COLO829 (cell line): Measurements from ENCODE around the gene JMJD1C.

Experiments
- DNase-seq: peaks from one replicate; pipeline ENCODE4 v3.0.0; 2012; ENCODE audit warnings: low spot score

JMJD1C gene

DNA sequence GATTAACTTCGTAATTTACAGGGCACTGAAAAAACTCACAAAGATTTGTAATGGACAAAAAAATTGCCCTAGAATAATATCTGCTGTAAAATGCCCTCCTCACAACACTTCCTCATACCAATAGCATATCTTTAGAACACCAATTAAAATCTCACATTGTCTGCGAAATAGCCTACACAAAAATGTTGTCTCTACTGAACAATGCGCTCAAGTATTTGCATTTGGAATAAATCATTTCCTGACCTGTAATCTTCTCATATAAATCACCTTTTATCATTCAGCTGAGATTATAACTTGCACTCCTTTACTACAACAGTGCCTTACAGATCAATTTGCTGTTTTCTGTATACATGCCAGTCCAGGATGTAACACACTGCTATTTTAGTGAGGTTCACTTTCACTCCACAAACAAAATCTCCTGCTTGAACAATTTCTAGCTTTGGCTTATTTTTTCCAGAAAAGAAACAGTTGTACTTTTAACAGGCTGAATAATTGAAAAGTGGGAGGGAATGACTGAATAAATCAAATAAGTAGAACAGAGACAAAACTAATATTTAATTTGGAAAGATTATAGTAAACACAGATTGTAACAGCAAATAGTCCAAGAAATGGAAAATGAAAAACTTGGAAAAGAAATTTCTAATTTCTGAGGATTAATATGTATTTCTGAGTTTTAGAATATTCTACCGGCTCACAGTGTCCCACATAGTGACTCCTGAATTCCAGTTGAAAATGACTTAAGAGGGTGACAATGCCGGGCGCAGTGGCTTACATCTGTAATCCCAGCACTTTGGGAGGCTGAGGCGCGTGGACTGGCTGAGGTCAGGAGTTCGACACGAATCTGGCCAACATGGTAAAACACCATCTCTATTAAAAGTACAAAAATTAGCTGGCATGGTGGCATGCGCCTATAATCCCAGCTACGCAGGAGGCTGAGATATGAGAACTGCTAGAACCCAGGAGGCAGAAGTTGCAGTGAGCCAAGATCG, 30.6 kb downstream of the JMJD1C start:
- DNase-seq: no peak

- peak; percentile 11 for DNase-seq
These were observed 33.6 kb downstream of the JMJD1C start for GRCh38 chr10:63431962-63432797.

- DNase-seq: no peak
These were observed 34.8 kb downstream of the JMJD1C start for GRCh38 chr10:63430999-63431356.

GRCh38 chr10:63430091-63430998, 35.4 kb downstream of the JMJD1C start:
- DNase-seq: peak; percentile 8

DNA sequence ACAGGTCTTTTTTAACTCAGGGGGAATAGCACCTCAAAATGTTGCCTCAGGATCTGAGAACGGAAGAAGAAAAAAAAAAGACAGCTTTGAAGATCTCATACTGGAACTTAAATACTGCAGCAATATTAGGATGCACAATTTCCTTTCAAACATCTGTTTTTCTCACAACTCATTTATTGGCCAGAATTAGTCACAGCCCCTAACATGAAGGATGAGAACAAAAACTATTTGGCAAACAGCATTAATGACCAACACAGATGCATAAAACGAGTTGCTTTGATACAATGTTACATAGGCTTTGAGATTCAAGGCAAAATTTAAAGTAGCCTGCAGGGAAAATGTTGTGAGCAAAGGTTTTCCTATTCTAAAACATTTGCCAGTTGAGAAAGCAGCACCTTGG, 36.5 kb downstream of the JMJD1C start:
- no peak for DNase-seq

- no peak for DNase-seq
These were observed 38.8 kb downstream of the JMJD1C start for GRCh38 chr10:63427013-63427412.

GRCh38 chr10:63425512-63425911, 40.3 kb downstream of the JMJD1C start:
- DNase-seq: no peak

- DNase-seq: no peak
These were observed 41.2 kb downstream of the JMJD1C start for GRCh38 chr10:63424576-63424975.

DNA sequence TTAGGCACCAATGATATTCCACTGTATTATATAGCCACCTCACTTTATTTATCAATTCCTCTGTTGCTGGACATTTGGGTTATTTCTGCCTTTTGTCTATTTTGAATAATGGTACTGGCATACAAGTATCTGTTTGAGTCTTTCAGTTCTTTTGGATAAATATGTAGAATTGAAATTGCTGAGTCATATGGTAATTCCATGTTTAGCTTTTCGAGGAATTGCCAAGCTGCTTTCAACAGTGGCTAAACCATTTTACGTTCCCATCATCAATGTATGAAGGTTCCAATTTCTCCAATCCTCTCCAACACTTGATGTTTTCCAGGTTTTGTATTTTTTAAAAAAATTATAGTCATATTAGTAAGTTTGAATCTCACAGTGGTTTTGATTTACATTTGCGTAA, 42.3 kb downstream of the JMJD1C start:
- DNase-seq: no peak

GRCh38 chr10:63421591-63421990, 44.2 kb downstream of the JMJD1C start:
- DNase-seq: no peak

DNA sequence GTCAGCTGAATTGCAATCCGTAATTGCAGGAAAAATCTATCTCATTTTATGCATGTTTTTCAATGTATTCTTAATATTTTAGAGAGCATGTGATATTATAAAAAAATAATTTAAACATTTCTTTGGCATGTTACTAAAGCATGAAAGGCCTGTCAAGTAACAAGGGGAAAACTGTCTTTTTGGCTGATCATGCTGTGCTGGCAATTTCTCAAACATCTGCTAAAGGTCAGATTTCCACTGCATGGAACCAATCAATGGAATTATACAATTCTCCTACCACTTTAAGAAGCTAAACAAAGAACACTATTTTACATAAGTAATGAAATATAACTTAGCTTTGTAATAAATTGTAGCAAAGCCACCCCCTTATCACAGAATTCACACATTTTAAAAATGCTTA, 49.4 kb downstream of the JMJD1C start:
- peak; percentile 22 for DNase-seq

- DNase-seq: no peak
These were observed 50.0 kb downstream of the JMJD1C start for GRCh38 chr10:63415640-63416244.

DNA sequence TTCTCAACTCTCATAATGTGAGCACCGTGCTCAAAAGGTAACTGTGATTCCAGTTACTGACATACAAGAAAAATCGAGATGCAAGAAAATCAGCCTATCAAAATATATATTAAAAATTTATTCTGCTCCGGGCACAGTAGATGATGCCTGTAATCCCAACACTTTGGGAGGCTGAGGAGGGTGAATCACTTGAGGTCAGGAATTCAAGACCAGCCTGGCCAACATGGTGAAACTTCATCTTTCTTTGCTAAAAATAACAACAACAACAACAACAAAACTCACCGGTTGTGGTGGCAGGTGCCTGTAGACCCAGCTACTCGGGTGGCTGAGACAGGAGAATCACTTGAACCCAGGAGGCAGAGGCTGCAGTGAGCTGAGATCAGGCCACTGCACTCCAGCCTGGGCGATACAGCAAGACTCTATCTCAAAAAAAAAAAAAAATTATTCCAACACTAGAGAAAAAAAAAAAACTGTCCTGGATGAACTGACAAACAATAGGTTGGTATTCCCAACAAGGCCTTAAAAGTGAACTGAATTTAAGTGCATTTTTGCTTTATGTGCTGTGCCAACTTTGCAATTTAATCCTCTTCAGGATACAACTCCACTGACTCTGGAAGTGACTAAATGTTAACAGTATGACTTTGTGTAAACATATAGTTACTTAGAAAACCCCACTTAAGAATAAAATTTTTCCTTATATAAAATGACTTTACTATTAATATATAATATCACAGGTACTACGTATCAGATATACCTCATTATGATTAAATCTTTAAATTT, 51.1 kb downstream of the JMJD1C start:
- DNase-seq: no peak

GRCh38 chr10:63413429-63413828, 52.3 kb downstream of the JMJD1C start:
- DNase-seq: no peak

- DNase-seq: no peak
These were observed 53.5 kb downstream of the JMJD1C start for GRCh38 chr10:63412304-63412703.

DNA sequence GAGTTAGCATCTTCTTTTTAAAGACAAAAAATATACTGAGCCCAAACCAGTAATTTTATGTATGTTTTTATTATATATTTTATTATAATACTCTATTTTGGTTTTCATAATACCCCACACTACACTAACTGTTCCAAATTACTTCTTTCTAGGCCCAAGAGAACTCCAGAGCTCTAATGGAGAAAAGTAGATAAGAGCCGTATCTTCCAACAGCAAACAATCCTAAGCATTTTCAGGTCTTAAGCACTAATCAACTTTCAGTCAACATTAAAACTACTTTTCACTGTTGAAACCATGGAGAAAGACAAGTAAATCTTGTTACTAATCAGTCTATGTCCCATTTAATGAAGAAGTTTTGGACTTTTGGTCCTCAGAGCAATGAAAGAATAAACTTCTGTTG, 55.1 kb downstream of the JMJD1C start:
- no peak for DNase-seq

GRCh38 chr10:63409465-63410027, 56.2 kb downstream of the JMJD1C start:
- peak; percentile 6 for DNase-seq

- DNase-seq: no peak
These were observed 58.6 kb downstream of the JMJD1C start for GRCh38 chr10:63407136-63407662.

GRCh38 chr10:63396133-63396761, 69.5 kb downstream of the JMJD1C start:
- no peak for DNase-seq

- no peak for DNase-seq
These were observed 72.7 kb downstream of the JMJD1C start for GRCh38 chr10:63393050-63393449.
